Muscle layer of duodenum (tissue), 2 donors: Measurements from ENCODE around the gene SRR.

Experiments used
- H3K27ac ChIP-seq: one replicate; pipeline ENCODE4 v1.7.0; 2013; ENCODE audit warnings: mild to moderate bottlenecking, low read length
- H3K27me3 ChIP-seq: one replicate; pipeline ENCODE4 v1.7.0; 2013; ENCODE audit warnings: low read depth, mild to moderate bottlenecking, control low read depth, low read length
- H3K36me3 ChIP-seq, 2 donors: one replicate each; pipeline ENCODE4 v1.7.0; 2013; ENCODE audit warnings: low read length in 2 of 2, control low read depth in 1 of 2, mild to moderate bottlenecking in 1 of 2; ENCODE audit not compliant: insufficient read depth in 2 of 2, control insufficient read depth in 1 of 2
- H3K4me1 ChIP-seq, 2 donors: one replicate each; pipeline ENCODE4 v1.7.0; 2013; ENCODE audit warnings: low read length in 2 of 2, mild to moderate bottlenecking in 2 of 2, control low read depth in 1 of 2, moderate library complexity in 1 of 2; ENCODE audit not compliant: insufficient read depth in 2 of 2, control insufficient read depth in 1 of 2
- H3K4me3 ChIP-seq, 2 donors: one replicate each; pipeline ENCODE4 v1.7.0; 2013; ENCODE audit warnings: low read length in 2 of 2, low read depth in 1 of 2, mild to moderate bottlenecking in 1 of 2
- H3K9me3 ChIP-seq, 2 donors: one replicate each; pipeline ENCODE4 v1.7.0; 2013; ENCODE audit warnings: low read length in 2 of 2, control low read depth in 1 of 2, mild to moderate bottlenecking in 1 of 2; ENCODE audit not compliant: control insufficient read depth in 1 of 2
- donor health status: healthy.

The SRR gene

GRCh38 chr17:2267354-2267753 lies 36.4 kb upstream of the SRR start:
- H3K27me3 ChIP-seq, result no peaks in the 10 kb centered on the region
- H3K36me3 ChIP-seq, result peaks cover 7 to 8% of the 10 kb centered on the region in 2 donors

GRCh38 chr17:2271985-2272702 lies 31.6 kb upstream of the SRR start:
- H3K36me3 ChIP-seq, result peaks cover 12 to 24% of the 10 kb centered on the region in 2 donors
- H3K27me3 ChIP-seq, result no peaks in the 10 kb centered on the region
- H3K27ac ChIP-seq, result no peak overlapping the region
- H3K9me3 ChIP-seq, result no peaks in the 10 kb centered on the region
- H3K4me1 ChIP-seq, result no peaks in the 10 kb centered on the region
- no peak overlapping the region for H3K4me3 ChIP-seq

More at GRCh38 chr17:2267354-2267753, 36.4 kb upstream of the SRR start:
- peaks cover 18 to 19% of the 10 kb centered on the region in 2 donors for H3K4me1 ChIP-seq
- H3K27ac ChIP-seq, result peak overlapping the region; percentile 16
- H3K4me3 ChIP-seq, result no peak overlapping the region
- no peaks in the 10 kb centered on the region for H3K9me3 ChIP-seq

GRCh38 chr17:2274414-2274813 lies 29.3 kb upstream of the SRR start:
- Histone ChIP-seq H3K4me3 (no peak overlapping the region), H3K27me3 (no peaks in the 10 kb centered on the region), H3K4me1 (no peaks in the 10 kb centered on the region), H3K9me3 (no peaks in the 10 kb centered on the region), H3K36me3 (peaks cover 18 to 30% of the 10 kb centered on the region in 2 donors), H3K27ac (no peak overlapping the region)

GRCh38 chr17:2275722-2276121 lies 28.0 kb upstream of the SRR start:
- Histone ChIP-seq H3K4me3 (no peak overlapping the region), H3K9me3 (no peaks in the 10 kb centered on the region), H3K27ac (no peak overlapping the region), H3K27me3 (no peaks in the 10 kb centered on the region), H3K36me3 (peaks cover 22 to 31% of the 10 kb centered on the region in 2 donors), H3K4me1 (no peaks in the 10 kb centered on the region)

GRCh38 chr17:2277429-2278170 lies 26.1 kb upstream of the SRR start:
- no peak overlapping the region for H3K27ac ChIP-seq
- no peaks in the 10 kb centered on the region for H3K27me3 ChIP-seq
- peaks cover 38 to 39% of the 10 kb centered on the region in 2 donors for H3K36me3 ChIP-seq
- H3K9me3 ChIP-seq, result no peaks in the 10 kb centered on the region
- H3K4me1 ChIP-seq, result no peaks in the 10 kb centered on the region
- no peak overlapping the region for H3K4me3 ChIP-seq

GRCh38 chr17:2279707-2280106 lies 24.0 kb upstream of the SRR start:
- no peaks in the 10 kb centered on the region for H3K4me1 ChIP-seq

GRCh38 chr17:2282297-2282873 lies 21.4 kb upstream of the SRR start:
- H3K36me3 ChIP-seq, result peaks cover 40 to 52% of the 10 kb centered on the region in 2 donors

More at GRCh38 chr17:2279707-2280106, 24.0 kb upstream of the SRR start:
- peaks cover 39 to 48% of the 10 kb centered on the region in 2 donors for H3K36me3 ChIP-seq
- H3K27me3 ChIP-seq, result no peaks in the 10 kb centered on the region
- no peaks in the 10 kb centered on the region for H3K9me3 ChIP-seq
- no peak overlapping the region for H3K27ac ChIP-seq
- H3K4me3 ChIP-seq, result no peak overlapping the region

GRCh38 chr17:2283302-2283701 lies 20.4 kb upstream of the SRR start:
- no peak overlapping the region for H3K27ac ChIP-seq
- peaks cover 44 to 61% of the 10 kb centered on the region in 2 donors for H3K36me3 ChIP-seq
- no peak overlapping the region for H3K4me3 ChIP-seq
- no peaks in the 10 kb centered on the region for H3K9me3 ChIP-seq
- no peaks in the 10 kb centered on the region for H3K4me1 ChIP-seq
- H3K27me3 ChIP-seq, result no peaks in the 10 kb centered on the region

More at GRCh38 chr17:2282297-2282873, 21.4 kb upstream of the SRR start:
- no peak overlapping the region for H3K27ac ChIP-seq
- H3K4me1 ChIP-seq, result no peaks in the 10 kb centered on the region
- no peaks in the 10 kb centered on the region for H3K27me3 ChIP-seq
- H3K4me3 ChIP-seq, result no peak overlapping the region
- H3K9me3 ChIP-seq, result no peaks in the 10 kb centered on the region

- Histone ChIP-seq H3K4me1 (no peaks in the 10 kb centered on the region), H3K27me3 (no peaks in the 10 kb centered on the region), H3K27ac (no peak overlapping the region), H3K4me3 (no peak overlapping the region), H3K36me3 (peaks cover 48 to 59% of the 10 kb centered on the region in 2 donors), H3K9me3 (no peaks in the 10 kb centered on the region)
These were observed 13.8 kb upstream of the SRR start for GRCh38 chr17:2289878-2290478.

GRCh38 chr17:2292100-2292499 lies 11.7 kb upstream of the SRR start:
- Histone ChIP-seq H3K36me3 (peaks cover 54 to 74% of the 10 kb centered on the region in 2 donors), H3K4me1 (no peaks in the 10 kb centered on the region), H3K9me3 (no peaks in the 10 kb centered on the region), H3K27ac (no peak overlapping the region), H3K4me3 (no peak overlapping the region), H3K27me3 (no peaks in the 10 kb centered on the region)

- H3K36me3 ChIP-seq, result peaks cover 59 to 66% of the 10 kb centered on the region in 2 donors
These were observed 8.2 kb upstream of the SRR start for GRCh38 chr17:2295575-2295974.

More at GRCh38 chr17:2295575-2295974, 8.2 kb upstream of the SRR start:
- Histone ChIP-seq H3K9me3 (no peaks in the 10 kb centered on the region), H3K4me1 (no peaks in the 10 kb centered on the region), H3K27me3 (no peaks in the 10 kb centered on the region), H3K4me3 (no peak overlapping the region), H3K27ac (no peak overlapping the region)
